SU-DHL-6 (cell line): ENCODE results near the gene EXOC4.

Experiments
- H2AFZ ChIP-seq: fragments of 200-600 bp; sonication (generic); 2 replicates; pipeline ENCODE4 v1.6.1; 2014; ENCODE audit warnings: low read depth, mild to moderate bottlenecking, moderate library complexity, mixed read lengths, antibody characterized with exemption, low read length; ENCODE audit not compliant: severe bottlenecking
- H3F3A ChIP-seq: fragments of 200-600 bp; shearing (Covaris generic); 2 replicates; pipeline ENCODE4 v1.6.0; 2016; ENCODE audit warnings: antibody characterized with exemption, mild to moderate bottlenecking; ENCODE audit not compliant: insufficient read depth
- H3K27ac ChIP-seq: fragments of 200-600 bp; sonication (generic); 2 replicates; pipeline ENCODE4 v1.5.1; 2016; ENCODE audit warnings: low read depth, mild to moderate bottlenecking, low read length, moderate library complexity, mixed read lengths
- H3K27me3 ChIP-seq: fragments of 200-600 bp; sonication (generic), shearing (Covaris generic); 2 replicates; pipeline ENCODE4 v1.6.0; 2014; ENCODE audit warnings: mild to moderate bottlenecking, low read length
- H3K36me3 ChIP-seq: fragments of 200-600 bp; sonication (generic); 2 replicates; pipeline ENCODE4 v1.6.1; 2014; ENCODE audit warnings: mild to moderate bottlenecking, low read length, mixed read lengths
- H3K4me2 ChIP-seq: fragments of 300-600, 200-600 bp; shearing (Covaris generic), sonication (generic); 2 replicates; pipeline ENCODE4 v1.6.0; 2014; ENCODE audit warnings: low read length, low read depth, mild to moderate bottlenecking; ENCODE audit not compliant: poor library complexity, severe bottlenecking
- H3K4me3 ChIP-seq: fragments of 200-600 bp; sonication (generic); 2 replicates; pipeline ENCODE4 v1.5.1; 2014; ENCODE audit warnings: antibody characterized with exemption, low read length, mild to moderate bottlenecking, mixed read lengths; ENCODE audit not compliant: insufficient read depth, poor library complexity, severe bottlenecking
- H3K79me2 ChIP-seq: fragments of 200-600 bp; sonication (generic); 2 replicates; pipeline ENCODE4 v1.6.1; 2014; ENCODE audit warnings: mild to moderate bottlenecking, low read length, moderate library complexity; ENCODE audit not compliant: insufficient read depth
- H3K9ac ChIP-seq: fragments of 200-600 bp; sonication (generic); 2 replicates; pipeline ENCODE4 v1.7.0; 2014; ENCODE audit warnings: mild to moderate bottlenecking, low read length
- H3K9me2 ChIP-seq: fragments of 200-600 bp; sonication (generic); replicated peaks from 2 replicates; pipeline ENCODE4 v1.6.1; 2014; ENCODE audit warnings: low read length; ENCODE audit not compliant: insufficient read depth
- H3K9me3 ChIP-seq: fragments of 200-600 bp; sonication (generic); 2 replicates; pipeline ENCODE4 v1.6.1; 2014; ENCODE audit warnings: low read length, mixed read lengths; ENCODE audit not compliant: insufficient read depth
- H4K20me1 ChIP-seq: fragments of 200-600 bp; sonication (generic); 2 replicates; pipeline ENCODE4 v1.6.1; 2014; ENCODE audit warnings: low read depth, mild to moderate bottlenecking, antibody characterized with exemption, low read length, moderate library complexity, mixed read lengths
- CTCF ChIP-seq: fragments of 200-600 bp; sonication (generic); IDR thresholded peaks from one replicate; pipeline ENCODE4 v1.5.1; 2017; ENCODE audit warnings: antibody characterized with exemption, mild to moderate bottlenecking, low read length, moderate library complexity; ENCODE audit not compliant: insufficient read depth, poor library complexity, severe bottlenecking
- EZH2phosphoT487 ChIP-seq: fragments of 200-600 bp; sonication (generic), shearing (Covaris generic); conservative IDR thresholded peaks from 2 replicates; pipeline ENCODE4 v1.6.1; 2018; ENCODE audit warnings: mild to moderate bottlenecking, antibody characterized with exemption, low read length, moderate library complexity, mixed read lengths

Gene EXOC4

DNA sequence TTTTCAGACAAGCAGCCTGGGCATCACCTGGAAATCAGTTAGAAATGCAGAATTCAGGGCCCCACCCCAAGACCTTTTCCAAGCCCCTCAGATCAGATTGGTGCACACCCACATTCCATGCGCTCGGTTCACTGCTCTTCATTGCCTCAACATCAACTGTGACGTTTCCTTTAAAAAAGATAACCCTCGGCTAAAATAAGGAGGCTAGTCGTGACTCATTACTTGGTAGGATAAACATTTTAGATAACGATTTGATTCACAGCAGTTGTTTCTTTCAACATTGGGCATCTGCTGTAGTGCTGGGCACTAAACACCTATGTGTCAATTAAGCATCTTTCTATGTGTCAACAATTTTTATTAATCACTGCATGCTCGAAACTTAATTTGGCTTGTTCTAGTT, 683.2 kb downstream of the EXOC4 start:
- Histone ChIP-seq H3K27me3 (no peaks in the 10 kb centered on the region), H4K20me1 (no peaks in the 10 kb centered on the region), H3K9ac (no peak overlapping the region), H3K4me2 (no peak overlapping the region), H3F3A (no peaks in the 10 kb centered on the region), H3K36me3 (no peaks in the 10 kb centered on the region), H3K27ac (no peak overlapping the region), H3K9me2 (no peaks in the 10 kb centered on the region), H2AFZ (no peak overlapping the region), H3K9me3 (no peaks in the 10 kb centered on the region), H3K4me3 (no peak overlapping the region), H3K79me2 (no peaks in the 10 kb centered on the region)
- TF ChIP-seq CTCF (no peak), EZH2phosphoT487 (no peak)

DNA sequence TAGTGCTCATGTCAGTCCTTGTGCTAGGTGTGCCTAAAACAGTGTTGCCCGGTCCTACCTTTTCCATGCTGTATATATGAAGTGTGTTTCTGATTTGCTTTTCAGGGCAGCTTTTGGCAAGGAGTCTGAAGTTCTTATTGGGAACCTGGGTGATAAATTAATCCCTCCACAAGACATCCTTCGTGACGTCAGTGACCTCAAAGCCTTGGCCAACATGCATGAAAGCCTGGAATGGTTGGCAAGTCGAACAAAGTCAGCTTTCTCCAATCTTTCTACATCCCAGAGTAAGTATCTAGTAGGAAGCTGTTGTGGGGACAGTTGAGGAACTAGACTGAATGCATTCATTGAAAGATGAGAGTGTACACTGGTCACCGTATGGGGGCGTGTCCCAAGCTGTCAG, 684.9 kb downstream of the EXOC4 start:
- Histone ChIP-seq H3K36me3 (no peaks in the 10 kb centered on the region), H2AFZ (no peak overlapping the region), H3F3A (no peaks in the 10 kb centered on the region), H4K20me1 (no peaks in the 10 kb centered on the region), H3K27ac (no peak overlapping the region), H3K9ac (no peak overlapping the region), H3K9me3 (no peaks in the 10 kb centered on the region), H3K4me3 (no peak overlapping the region), H3K79me2 (no peaks in the 10 kb centered on the region), H3K27me3 (no peaks in the 10 kb centered on the region), H3K4me2 (no peak overlapping the region), H3K9me2 (no peaks in the 10 kb centered on the region)
- no peak for TF ChIP-seq CTCF
- no peak for TF ChIP-seq EZH2phosphoT487

- no peaks in the 10 kb centered on the region for H3K9me2 ChIP-seq
- H3K4me2 ChIP-seq: no peak overlapping the region
- H3K27ac ChIP-seq: no peak overlapping the region
- H4K20me1 ChIP-seq: no peaks in the 10 kb centered on the region
- no peak overlapping the region for H3K9ac ChIP-seq
- H3K36me3 ChIP-seq: no peaks in the 10 kb centered on the region
- no peaks in the 10 kb centered on the region for H3K79me2 ChIP-seq
- no peaks in the 10 kb centered on the region for H3K9me3 ChIP-seq
- no peaks in the 10 kb centered on the region for H3K27me3 ChIP-seq
- no peak for TF ChIP-seq EZH2phosphoT487
- no peaks in the 10 kb centered on the region for H3F3A ChIP-seq
- no peak overlapping the region for H3K4me3 ChIP-seq
- no peak overlapping the region for H2AFZ ChIP-seq
Measured at GRCh38 chr7:133940368-133940767, 687.5 kb downstream of the EXOC4 start.

DNA sequence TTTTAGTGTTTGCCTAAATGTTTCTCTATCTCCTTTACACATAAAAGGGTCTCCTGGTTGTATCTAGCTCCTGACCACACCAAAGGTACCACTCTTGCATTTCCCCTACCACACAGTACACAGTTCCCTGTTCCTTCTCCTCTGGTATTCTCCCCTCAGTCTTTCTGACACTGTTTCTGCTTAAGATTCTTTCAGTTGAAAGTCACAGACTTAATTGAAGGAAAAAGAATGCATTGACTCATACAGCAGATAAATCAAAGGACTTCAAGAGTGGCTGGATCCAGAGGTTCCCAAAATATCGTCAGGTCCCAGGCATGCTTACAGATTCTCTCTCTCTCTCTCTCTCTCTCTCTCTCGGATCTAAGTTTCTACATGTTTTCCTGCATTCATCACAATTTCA, 688.6 kb downstream of the EXOC4 start:
- Histone ChIP-seq H3F3A (no peaks in the 10 kb centered on the region), H3K36me3 (no peaks in the 10 kb centered on the region), H3K9me3 (no peaks in the 10 kb centered on the region), H2AFZ (no peak overlapping the region), H3K27me3 (no peaks in the 10 kb centered on the region), H3K4me3 (no peak overlapping the region), H3K9ac (no peak overlapping the region), H3K27ac (no peak overlapping the region), H4K20me1 (no peaks in the 10 kb centered on the region), H3K4me2 (no peak overlapping the region), H3K79me2 (no peaks in the 10 kb centered on the region), H3K9me2 (no peaks in the 10 kb centered on the region)
- TF ChIP-seq CTCF: no peak
- TF ChIP-seq EZH2phosphoT487: no peak
